Cardiac fibroblast (primary cell): ENCODE results near the gene C16orf96.

Source experiments
- DNase-seq, 2 donors: peaks; one replicate each; pipeline versions ENCODE4 v3.0.0 to v3.0.0-alpha.2; 2010; ENCODE audit warnings: low read depth in 2 of 2
- H3K4me3 ChIP-seq, 2 donors: replicated peaks in 1 of 2; 1 replicate in 1 of 2; 2 replicates in 1 of 2; pipeline ENCODE4 v1.5.1; 2011; ENCODE audit warnings: low read depth in 2 of 2, low read length in 2 of 2, mild to moderate bottlenecking in 2 of 2, moderate library complexity in 1 of 2
- TF ChIP-seq, protein P1 (sequence below): IDR thresholded peaks from one replicate; pipeline ENCODE4 v1.5.1; 2011; ENCODE audit warnings: low read depth, mild to moderate bottlenecking, low read length, inconsistent platforms

The C16orf96 gene

DNA sequence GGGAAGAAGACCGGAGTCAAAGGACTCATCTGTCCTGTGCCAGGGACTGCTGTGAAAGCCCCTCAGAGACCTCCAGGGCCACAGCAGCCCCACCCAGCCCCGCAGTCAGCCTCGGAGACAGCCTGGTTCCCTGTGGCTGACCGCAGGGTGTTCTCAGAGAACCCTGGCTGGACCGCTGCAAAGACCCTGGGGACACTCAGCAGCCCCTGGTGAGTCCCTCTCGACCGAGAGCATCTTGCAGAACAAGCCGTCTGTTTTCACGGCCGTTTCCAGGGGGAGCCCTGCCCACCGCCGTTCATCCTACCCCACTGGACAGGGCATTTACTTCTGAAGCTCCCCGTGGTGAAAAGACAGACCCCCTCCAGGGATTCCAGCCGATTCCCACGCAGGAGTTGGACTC is 48.3 kb downstream of the C16orf96 start:
- TF ChIP-seq, protein P1, sequence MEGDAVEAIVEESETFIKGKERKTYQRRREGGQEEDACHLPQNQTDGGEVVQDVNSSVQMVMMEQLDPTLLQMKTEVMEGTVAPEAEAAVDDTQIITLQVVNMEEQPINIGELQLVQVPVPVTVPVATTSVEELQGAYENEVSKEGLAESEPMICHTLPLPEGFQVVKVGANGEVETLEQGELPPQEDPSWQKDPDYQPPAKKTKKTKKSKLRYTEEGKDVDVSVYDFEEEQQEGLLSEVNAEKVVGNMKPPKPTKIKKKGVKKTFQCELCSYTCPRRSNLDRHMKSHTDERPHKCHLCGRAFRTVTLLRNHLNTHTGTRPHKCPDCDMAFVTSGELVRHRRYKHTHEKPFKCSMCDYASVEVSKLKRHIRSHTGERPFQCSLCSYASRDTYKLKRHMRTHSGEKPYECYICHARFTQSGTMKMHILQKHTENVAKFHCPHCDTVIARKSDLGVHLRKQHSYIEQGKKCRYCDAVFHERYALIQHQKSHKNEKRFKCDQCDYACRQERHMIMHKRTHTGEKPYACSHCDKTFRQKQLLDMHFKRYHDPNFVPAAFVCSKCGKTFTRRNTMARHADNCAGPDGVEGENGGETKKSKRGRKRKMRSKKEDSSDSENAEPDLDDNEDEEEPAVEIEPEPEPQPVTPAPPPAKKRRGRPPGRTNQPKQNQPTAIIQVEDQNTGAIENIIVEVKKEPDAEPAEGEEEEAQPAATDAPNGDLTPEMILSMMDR = no peak
- no peak for DNase-seq
- H3K4me3 ChIP-seq = no peak overlapping the region

DNA sequence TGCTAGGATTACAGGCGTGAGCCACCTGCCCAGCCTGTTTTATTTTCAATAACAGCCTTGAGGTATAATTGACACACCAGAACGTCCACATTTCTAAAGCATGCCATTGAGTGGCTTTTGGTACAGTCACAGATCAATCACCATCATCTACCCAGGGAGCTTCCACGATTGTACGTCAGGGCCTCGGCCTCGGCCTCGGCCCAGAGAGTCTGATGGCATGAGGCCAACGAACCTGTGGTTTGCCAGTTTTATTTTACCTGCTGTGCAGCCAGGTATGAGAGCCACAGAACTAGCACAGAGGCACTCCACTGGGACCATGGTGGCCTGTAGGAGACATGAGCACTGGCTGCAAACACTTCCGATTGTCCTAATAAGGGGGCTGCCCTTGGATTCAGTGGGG is 50.2 kb downstream of the C16orf96 start:
- DNase-seq = no peak
- H3K4me3 ChIP-seq = no peak overlapping the region
- TF ChIP-seq, protein P1 = no peak

DNA sequence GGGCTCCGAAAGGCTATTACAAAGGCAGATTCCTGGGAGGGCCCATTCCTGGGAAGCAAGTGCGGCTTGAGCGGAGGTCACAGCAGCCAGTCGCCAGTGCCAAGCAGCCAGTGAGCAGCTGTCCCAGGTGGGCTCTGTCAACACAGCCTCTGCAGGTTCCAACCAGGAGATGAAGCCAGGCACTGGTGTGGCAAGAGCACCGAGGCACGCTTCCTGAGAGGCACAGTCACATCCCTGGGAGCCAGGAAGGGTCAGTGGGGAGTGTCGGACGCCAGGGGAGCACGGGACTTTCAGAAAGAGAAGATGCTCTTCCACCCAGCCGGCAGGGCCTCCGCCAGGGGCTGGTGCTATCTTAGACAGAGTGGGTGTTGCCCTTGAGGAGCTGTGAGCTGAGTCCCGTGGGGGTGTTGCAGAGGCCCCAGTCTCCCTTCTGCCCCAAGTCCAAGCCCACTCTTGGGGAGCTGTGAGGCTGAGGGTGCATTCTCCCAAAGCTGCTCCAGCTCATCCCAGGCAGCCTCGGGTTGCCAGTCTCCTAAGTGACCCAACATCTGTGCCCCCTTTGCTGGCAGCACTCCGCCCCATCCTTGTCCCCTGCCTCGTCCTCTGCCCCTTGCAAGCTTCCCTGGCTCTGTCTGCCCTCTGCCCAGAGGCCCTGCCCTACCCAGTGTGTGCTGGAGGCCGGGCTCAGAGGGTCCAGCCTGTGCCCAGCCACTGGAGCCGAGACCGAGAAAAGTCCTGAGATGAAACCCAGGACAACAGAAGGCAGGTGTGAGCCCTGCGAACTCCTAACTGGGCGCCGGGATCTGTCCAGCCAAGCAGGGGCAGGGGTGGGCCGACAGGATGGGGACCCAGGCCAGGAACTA is 51.9 kb downstream of the C16orf96 start:
- TF ChIP-seq, protein P1 = no peak
- no peak overlapping the region for H3K4me3 ChIP-seq
- DNase-seq = no peak

DNA sequence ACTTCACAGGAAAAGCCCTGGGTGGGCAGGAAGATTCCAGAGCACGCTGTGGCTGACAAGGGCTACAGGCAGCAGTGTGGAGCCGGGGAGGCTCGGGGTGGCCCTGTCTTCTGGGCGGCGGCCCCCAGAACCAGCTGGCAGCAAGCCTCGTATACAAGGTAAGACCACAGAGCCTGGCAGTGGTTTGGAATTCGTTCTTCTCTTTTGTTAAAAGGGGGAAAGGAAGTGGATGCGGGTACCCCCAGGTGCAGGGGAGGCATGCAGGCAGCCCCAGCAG is 52.5 kb downstream of the C16orf96 start:
- no peak overlapping the region for H3K4me3 ChIP-seq
- DNase-seq = no peak
- TF ChIP-seq, protein P1 = no peak

DNA sequence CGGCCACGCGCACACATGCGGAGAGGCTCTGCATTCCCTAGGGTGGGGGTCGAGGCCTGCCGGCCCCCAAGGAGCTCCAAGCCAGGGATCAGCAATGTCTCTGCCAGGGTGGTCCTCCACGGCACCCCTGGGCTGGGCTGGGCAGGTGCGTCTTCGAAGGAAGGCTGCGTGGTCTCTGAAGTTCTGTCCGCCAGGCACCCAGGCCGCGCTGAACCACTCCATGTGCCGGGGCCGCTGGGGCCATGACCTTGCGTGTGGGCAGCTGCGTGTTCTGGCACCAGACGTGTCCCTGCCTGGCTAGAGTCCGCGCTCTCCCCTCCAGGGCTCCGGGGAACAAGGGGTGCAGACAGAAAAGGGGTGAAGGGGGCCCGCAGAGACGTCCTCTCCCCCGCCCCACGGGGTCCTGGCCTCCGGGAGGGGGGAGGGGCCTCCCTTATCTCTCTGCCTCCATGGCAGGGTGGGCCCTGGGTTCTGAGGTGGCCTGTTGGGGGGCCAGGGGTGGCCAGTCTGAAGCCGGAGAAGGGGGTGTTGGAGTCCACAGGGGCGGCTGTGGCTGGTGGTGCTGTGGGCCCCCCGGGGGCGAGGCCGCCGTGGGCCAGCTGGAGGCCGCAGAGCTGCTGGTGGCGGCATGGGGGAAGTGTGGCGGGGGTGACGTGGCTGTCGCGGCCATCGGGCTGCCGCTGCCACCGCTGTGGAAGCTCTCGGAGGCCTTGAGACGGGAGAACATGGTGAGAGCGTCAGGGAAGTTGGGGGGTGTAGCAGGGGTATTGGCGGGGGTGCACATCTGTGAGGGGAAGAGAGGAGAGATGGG is 53.3 kb downstream of the C16orf96 start:
- TF ChIP-seq, protein P1 = no peak
- H3K4me3 ChIP-seq = no peak overlapping the region
- DNase-seq = no peak

DNA sequence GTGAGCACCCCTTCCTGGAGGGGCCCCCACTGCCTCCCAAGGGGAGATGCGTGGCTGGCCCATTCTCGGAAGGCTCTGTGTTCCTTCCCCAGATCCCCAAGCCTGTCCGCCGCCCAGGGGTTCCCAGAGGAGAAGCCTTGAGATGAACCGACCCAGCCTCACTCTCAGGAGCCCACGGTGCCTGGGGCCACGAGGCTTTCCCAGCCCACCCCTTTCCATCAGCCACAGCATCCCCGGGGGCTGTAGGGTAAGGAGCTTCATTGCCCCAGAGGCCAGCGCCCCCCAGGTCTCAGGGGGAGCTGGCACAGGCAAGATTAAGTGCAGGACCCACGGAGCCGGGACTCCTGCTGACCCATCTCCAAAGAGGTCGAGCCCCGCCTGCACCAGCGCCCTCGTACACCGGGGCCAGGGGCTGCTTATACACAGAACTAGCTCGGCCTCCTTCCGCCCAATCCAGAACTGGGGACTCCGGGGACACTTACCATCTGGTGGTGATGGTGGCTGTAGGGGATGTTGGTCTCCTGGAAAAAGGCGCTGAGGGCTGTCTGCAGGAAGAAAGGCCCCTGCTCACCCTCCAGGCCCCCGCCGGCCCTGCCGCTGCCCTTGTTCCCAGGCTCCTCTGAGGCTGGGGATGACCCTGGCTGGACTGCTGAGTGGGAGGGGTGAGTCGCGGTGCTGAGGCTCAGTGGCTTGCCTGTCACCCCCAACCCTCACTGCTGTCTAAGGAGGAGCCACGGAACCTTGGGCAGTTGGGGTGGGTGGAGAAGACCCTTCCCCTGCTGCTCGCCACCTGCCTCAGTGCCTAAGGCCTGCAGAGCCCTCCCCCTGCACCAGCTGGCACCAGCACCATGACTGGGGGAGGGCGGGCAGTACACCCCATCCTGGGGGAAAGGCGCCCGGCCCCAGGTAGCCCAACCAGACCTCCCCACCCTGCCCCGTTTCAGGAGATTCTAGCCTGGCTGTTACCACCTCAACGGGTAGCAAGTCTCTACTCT is 54.2 kb downstream of the C16orf96 start:
- TF ChIP-seq, protein P1 = no peak
- no peak overlapping the region for H3K4me3 ChIP-seq
- no peak for DNase-seq
